ENCODE results near the gene REXO5. TPM values are rescaled to one million over a fixed set of nuclear protein-coding genes. Genes with fewer than 3 reads are reported as not detected.

Gene REXO5
- total RNA-seq, 2 donors from 2014 or later, result 2.9 to 10.9 TPM

DNA sequence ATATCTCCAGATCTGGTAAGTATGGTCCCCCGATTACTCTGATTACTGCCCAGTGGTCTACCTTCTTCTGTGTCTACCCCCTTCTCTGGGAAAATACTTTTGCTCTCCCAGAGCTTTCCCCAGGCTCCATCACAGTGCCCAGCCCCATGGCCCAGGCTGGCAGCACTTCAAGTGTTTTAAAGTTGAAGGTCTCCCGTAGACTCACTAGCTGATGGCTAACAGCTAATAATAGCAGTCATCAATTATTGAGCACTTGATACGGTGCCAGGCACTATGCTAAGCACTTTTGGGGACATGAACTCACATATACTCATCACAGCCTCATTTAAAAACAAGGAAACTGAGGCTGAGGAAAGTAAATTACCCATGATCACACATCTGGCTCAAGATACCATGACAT, 60.5 kb downstream of the REXO5 start:
- intact Hi-C loops (cut with DNase I), result no loop called here
- TF ChIP-seq, protein P1, sequence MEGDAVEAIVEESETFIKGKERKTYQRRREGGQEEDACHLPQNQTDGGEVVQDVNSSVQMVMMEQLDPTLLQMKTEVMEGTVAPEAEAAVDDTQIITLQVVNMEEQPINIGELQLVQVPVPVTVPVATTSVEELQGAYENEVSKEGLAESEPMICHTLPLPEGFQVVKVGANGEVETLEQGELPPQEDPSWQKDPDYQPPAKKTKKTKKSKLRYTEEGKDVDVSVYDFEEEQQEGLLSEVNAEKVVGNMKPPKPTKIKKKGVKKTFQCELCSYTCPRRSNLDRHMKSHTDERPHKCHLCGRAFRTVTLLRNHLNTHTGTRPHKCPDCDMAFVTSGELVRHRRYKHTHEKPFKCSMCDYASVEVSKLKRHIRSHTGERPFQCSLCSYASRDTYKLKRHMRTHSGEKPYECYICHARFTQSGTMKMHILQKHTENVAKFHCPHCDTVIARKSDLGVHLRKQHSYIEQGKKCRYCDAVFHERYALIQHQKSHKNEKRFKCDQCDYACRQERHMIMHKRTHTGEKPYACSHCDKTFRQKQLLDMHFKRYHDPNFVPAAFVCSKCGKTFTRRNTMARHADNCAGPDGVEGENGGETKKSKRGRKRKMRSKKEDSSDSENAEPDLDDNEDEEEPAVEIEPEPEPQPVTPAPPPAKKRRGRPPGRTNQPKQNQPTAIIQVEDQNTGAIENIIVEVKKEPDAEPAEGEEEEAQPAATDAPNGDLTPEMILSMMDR (IDR thresholded peaks at IDR 0.05), result no peak
- Histone ChIP-seq H3K27ac (no peak overlapping the region), H3K4me3 (no peak overlapping the region), H3K27me3 (no peaks in the 10 kb centered on the region), H3K36me3 (no peaks in the 10 kb centered on the region), H3K4me1 (peaks cover 6% of the 10 kb centered on the region), H3K9ac (ENCODE audit: low read depth in 2 of 2, low read length in 2 of 2) (no peak overlapping the region), H3K9me3 (no peaks in the 10 kb centered on the region)
- no peak for DNase-seq

DNA sequence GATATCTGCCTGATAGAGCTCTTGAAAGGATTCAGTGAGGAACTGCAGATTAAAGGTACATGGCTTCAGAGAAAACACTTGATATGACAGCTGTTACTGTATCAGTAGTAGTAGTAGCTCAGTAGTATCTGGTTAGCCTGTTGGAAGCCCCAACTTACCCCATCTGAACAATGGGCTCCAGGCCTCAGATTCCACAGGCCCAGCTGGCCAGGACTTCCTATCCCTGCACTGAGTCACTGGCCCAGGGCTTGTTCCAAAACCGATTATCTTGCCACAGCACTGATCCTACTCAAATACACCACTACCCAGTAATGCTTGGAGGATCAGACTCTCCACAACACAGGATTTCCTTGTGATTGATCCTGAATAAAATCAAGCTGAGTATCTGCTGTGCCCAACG, 61.3 kb downstream of the REXO5 start:
- no peak for DNase-seq
- intact Hi-C loops (cut with DNase I), result no loop called here
- H3K9me3 ChIP-seq, result no peaks in the 10 kb centered on the region
- H3K27me3 ChIP-seq, result no peaks in the 10 kb centered on the region
- H3K27ac ChIP-seq, result no peak overlapping the region
- H3K4me1 ChIP-seq, result peaks cover 6% of the 10 kb centered on the region
- no peaks in the 10 kb centered on the region for H3K36me3 ChIP-seq
- TF ChIP-seq, protein P1 (IDR thresholded peaks at IDR 0.05), result no peak
- H3K4me3 ChIP-seq, result no peak overlapping the region
- no peak overlapping the region for H3K9ac ChIP-seq (ENCODE audit: low read depth in 2 of 2, low read length in 2 of 2)

DNA sequence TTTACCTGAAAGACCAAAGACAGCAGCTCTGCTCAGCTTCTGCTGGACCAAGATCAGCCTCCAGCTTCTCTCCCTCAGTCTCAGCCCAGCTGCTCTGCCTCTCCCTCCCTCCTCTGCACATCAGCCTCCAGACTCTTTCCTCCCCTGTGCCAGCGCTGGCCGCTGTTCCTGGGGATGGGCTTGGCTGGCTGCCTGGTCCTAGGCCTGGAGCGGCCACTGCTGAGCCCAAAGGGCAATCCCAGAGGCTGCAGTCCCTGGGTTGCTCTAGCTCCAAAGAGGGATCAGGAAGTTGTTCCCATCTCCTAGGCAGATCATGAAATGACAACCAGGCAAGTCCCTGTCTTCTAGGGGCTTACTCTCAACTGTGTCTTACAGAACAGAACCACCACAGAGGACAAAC, 62.6 kb downstream of the REXO5 start:
- H3K36me3 ChIP-seq, result no peaks in the 10 kb centered on the region
- peaks cover 6% of the 10 kb centered on the region for H3K4me1 ChIP-seq
- intact Hi-C loops (cut with DNase I), result no loop called here
- H3K4me3 ChIP-seq, result no peak overlapping the region
- no peaks in the 10 kb centered on the region for H3K9me3 ChIP-seq
- no peak overlapping the region for H3K9ac ChIP-seq (ENCODE audit: low read depth in 2 of 2, low read length in 2 of 2)
- no peaks in the 10 kb centered on the region for H3K27me3 ChIP-seq
- TF ChIP-seq, protein P1 (IDR thresholded peaks at IDR 0.05), result no peak
- peak; percentile 80 for DNase-seq
- H3K27ac ChIP-seq, result no peak overlapping the region

DNA sequence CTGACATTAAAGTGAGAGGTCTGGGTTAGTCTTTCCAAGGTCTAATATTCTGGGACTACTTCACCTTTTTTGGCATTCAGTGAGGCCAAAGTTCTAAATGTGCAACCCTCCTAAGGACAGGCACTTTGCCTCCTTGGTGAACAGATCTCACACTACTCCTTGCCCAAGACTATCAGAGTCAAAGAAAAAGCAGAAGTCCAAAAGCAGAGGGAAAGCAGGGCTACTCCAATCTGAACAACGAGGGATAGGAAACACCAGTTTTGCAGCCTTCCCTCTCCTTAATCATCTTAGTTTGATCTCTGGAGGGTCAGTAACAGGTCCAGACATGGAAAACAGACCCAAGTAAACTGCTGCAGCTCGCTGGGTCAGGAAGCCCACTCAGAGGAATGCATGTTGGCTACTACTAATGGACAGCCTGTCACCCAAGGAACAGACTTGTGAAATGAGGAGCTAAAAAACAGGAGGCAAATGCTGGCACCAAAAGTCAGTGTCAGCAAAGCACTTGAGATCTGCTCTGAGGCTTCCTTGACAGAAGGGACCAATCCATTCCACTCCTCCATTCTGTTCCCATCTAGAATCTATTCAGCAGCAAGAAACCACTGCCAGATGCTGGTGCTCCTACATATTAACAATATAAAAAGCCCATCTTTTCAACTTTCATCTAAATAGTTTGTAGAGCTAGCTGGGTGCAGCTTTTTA, 63.9 kb downstream of the REXO5 start:
- no peaks in the 10 kb centered on the region for H3K9me3 ChIP-seq
- H3K9ac ChIP-seq (ENCODE audit: low read depth in 2 of 2, low read length in 2 of 2), result no peak overlapping the region
- no peak for DNase-seq
- no peaks in the 10 kb centered on the region for H3K36me3 ChIP-seq
- H3K4me1 ChIP-seq, result peaks cover 6% of the 10 kb centered on the region
- intact Hi-C loops (cut with DNase I), result no loop called here
- H3K27me3 ChIP-seq, result no peaks in the 10 kb centered on the region
- H3K4me3 ChIP-seq, result no peak overlapping the region
- TF ChIP-seq, protein P1 (IDR thresholded peaks at IDR 0.05), result no peak
- no peak overlapping the region for H3K27ac ChIP-seq

DNA sequence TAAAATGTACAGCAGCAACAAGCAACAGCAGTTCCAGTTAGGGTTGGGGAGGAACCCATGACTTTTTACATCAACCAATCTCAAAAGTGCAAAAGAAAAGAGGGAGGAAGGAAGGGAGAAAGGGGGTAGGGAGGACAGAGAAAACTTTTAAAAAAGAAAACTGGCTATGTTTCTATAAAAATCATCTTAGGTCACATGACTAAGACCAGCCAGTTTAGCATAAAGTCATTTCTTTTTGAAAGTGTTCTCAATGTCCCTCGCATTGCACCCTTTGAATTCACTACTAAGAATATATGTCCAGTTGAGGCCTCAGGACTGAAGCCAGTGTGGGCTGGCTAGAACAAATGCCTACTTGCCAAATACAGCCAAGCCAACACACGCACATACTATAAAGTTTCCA, 64.9 kb downstream of the REXO5 start:
- Histone ChIP-seq H3K36me3 (no peaks in the 10 kb centered on the region), H3K4me1 (peaks cover 6% of the 10 kb centered on the region)

More for the DNA sequence above, 64.9 kb downstream of the REXO5 start:
- DNase-seq, result no peak
- intact Hi-C loops (cut with DNase I), result no loop called here
- Histone ChIP-seq H3K27ac (no peak overlapping the region), H3K9me3 (no peaks in the 10 kb centered on the region), H3K4me3 (no peak overlapping the region), H3K27me3 (no peaks in the 10 kb centered on the region), H3K9ac (ENCODE audit: low read depth in 2 of 2, low read length in 2 of 2) (no peak overlapping the region)
- TF ChIP-seq, protein P1 (IDR thresholded peaks at IDR 0.05), result no peak
